HepG2 (cell line): Measurements from ENCODE around the gene PARS2. TPM values are rescaled to one million over a fixed set of nuclear protein-coding genes. Genes with fewer than 3 reads are reported as not detected.

Experiments
- ATAC-seq: fragments of 200-7000 bp; cut with Tn5 transposase; 3 replicates; pipeline ENCODE4 v1.9.1; 2020; ENCODE audit warnings: mild to moderate bottlenecking, moderate library complexity
- BruUV-seq: library from RNA; stranded (reverse); fragments of 400-500 nt; replicated peaks from 2 replicates; lab custom pipeline; 2021; lab: Mats Ljungman, UMichigan
- CTCF ChIA-PET: fragments of 300-600 bp; formaldehyde crosslinking; extraction: SDS; loops from one replicate; lab custom pipeline; 2021; ENCODE audit warnings: low total read pairs, inconsistent platforms, low intra/inter-chr PET ratio; lab: Yijun Ruan, JAX
- POLR2A ChIA-PET: fragments of 350-600 bp; sonication (Branson Sonifier 250); formaldehyde crosslinking; loops from one replicate; lab custom pipeline; 2020; ENCODE audit warnings: antibody characterized with exemption, inconsistent platforms; lab: Yijun Ruan, JAX
- DNase-seq: peaks from one replicate; pipeline ENCODE4 v3.0.0-alpha.2; 2015; ENCODE audit warnings: low spot score
- FAIRE-seq: peaks from 3 replicates; lab custom pipeline; 2011; peaks lifted over from hg19 to GRCh38; lab: Jason Lieb, UNC
- H2AFZ ChIP-seq: one replicate; pipeline ENCODE4 v1.6.1; 2011; ENCODE audit warnings: low read length, inconsistent platforms
- H3K27ac ChIP-seq: fragments of 300-600 bp; 3 replicates; pipeline ENCODE4 v1.8.0; 2011; ENCODE audit warnings: mixed run types, mild to moderate bottlenecking, mixed read lengths, low read length, inconsistent platforms; ENCODE audit not compliant: insufficient read depth; ENCODE audit errors: extremely low read length
- H3K27me3 ChIP-seq, 2 experiments: fragments of 200-600 bp in 1 of 2; 2 replicates in 1 of 2; 3 replicates in 1 of 2; pipeline versions ENCODE4 v1.6.0 to v1.8.0; 2011; ENCODE audit warnings: low read length in 2 of 2, mild to moderate bottlenecking in 2 of 2, moderate library complexity in 2 of 2, inconsistent platforms in 1 of 2; ENCODE audit not compliant: insufficient read depth in 2 of 2, control insufficient read depth in 1 of 2
- H3K36me3 ChIP-seq, 2 experiments: fragments of 200-600 bp in 1 of 2; replicated peaks in 1 of 2; 2 replicates in 1 of 2; 3 replicates in 1 of 2; pipeline versions ENCODE4 v1.5.1 to v1.8.0; 2011; ENCODE audit warnings: low read length in 2 of 2, inconsistent platforms in 1 of 2; ENCODE audit not compliant: insufficient read depth in 2 of 2, control insufficient read depth in 1 of 2
- H3K4me1 ChIP-seq: 2 replicates; pipeline ENCODE4 v1.5.1; 2012; ENCODE audit warnings: low read length, inconsistent platforms; ENCODE audit not compliant: insufficient read depth
- H3K4me2 ChIP-seq: 2 replicates; pipeline ENCODE4 v1.6.0; 2011; ENCODE audit warnings: low read depth, low read length, inconsistent platforms
- H3K4me3 ChIP-seq, 3 experiments: fragments of 200-600 bp in 1 of 3; sonication (generic), shearing (Covaris generic) in 1 of 3; replicated peaks in 1 of 3; 2 replicates each; pipeline ENCODE4 v1.5.1; 2011 to 2016; ENCODE audit warnings: low read length in 3 of 3, inconsistent platforms in 2 of 3, low read depth in 2 of 3, mild to moderate bottlenecking in 2 of 3, control low read depth in 1 of 3, mixed read lengths in 1 of 3; ENCODE audit not compliant: insufficient read depth in 1 of 3
- H3K79me2 ChIP-seq: one replicate; pipeline ENCODE4 v1.6.1; 2011; ENCODE audit warnings: low read length, inconsistent platforms; ENCODE audit not compliant: insufficient read depth
- H3K9ac ChIP-seq: 2 replicates; pipeline ENCODE4 v1.6.0; 2011; ENCODE audit warnings: mild to moderate bottlenecking, low read depth, low read length, inconsistent platforms; ENCODE audit not compliant: insufficient read depth
- H3K9me3 ChIP-seq: 2 replicates; pipeline ENCODE4 v1.5.1; 2012; ENCODE audit warnings: mild to moderate bottlenecking, low read length
- H4K20me1 ChIP-seq: 2 replicates; pipeline ENCODE4 v1.6.0; 2011; ENCODE audit warnings: inconsistent platforms, mild to moderate bottlenecking, low read length, moderate library complexity; ENCODE audit not compliant: insufficient read depth
- AHDC1 ChIP-seq: sonication (generic); formaldehyde crosslinking; IDR thresholded peaks from 2 replicates; pipeline ENCODE4 v1.5.1; 2020; ENCODE audit warnings: mild to moderate bottlenecking, missing genetic modification reagents, borderline replicate concordance
- ARID3A ChIP-seq: IDR thresholded peaks from 2 replicates; pipeline ENCODE4 v1.6.1; 2012; ENCODE audit warnings: low read depth, low read length, improper control_type of control experiment
- ASH2L ChIP-seq: fragments of 300-600, 200-600 bp; sonication (generic); IDR thresholded peaks from 2 replicates; pipeline ENCODE4 v1.7.0; 2017; ENCODE audit warnings: low read depth, mild to moderate bottlenecking, moderate library complexity, mixed read lengths, low read length; ENCODE audit not compliant: insufficient read length
- CERS6 ChIP-seq: sonication (generic); formaldehyde crosslinking; IDR thresholded peaks from 2 replicates; pipeline ENCODE4 v1.5.0; 2020; ENCODE audit warnings: missing genetic modification reagents
- HOXD1 ChIP-seq: sonication (generic); formaldehyde crosslinking; IDR thresholded peaks from 2 replicates; pipeline ENCODE4 v1.5.0; 2020; ENCODE audit warnings: missing genetic modification reagents
- RBAK ChIP-seq: sonication (generic); formaldehyde crosslinking; IDR thresholded peaks from 2 replicates; pipeline ENCODE4 v1.5.1; 2020; ENCODE audit warnings: mild to moderate bottlenecking, missing genetic modification reagents
- ZBTB38 ChIP-seq: sonication (generic); formaldehyde crosslinking; IDR thresholded peaks from 2 replicates; pipeline ENCODE4 v1.5.1; 2020; ENCODE audit warnings: mild to moderate bottlenecking, missing genetic modification reagents
- ZKSCAN5 ChIP-seq: sonication (generic); formaldehyde crosslinking; IDR thresholded peaks from 2 replicates; pipeline ENCODE4 v1.5.1; 2020; ENCODE audit warnings: mild to moderate bottlenecking, missing genetic modification reagents
- ZNF672 ChIP-seq: sonication (generic); formaldehyde crosslinking; IDR thresholded peaks from 2 replicates; pipeline ENCODE4 v1.8.1; 2022; ENCODE audit warnings: missing genetic modification reagents
- ZNF776 ChIP-seq: sonication (generic); formaldehyde crosslinking; IDR thresholded peaks from 2 replicates; pipeline ENCODE4 v1.4.0; 2020; ENCODE audit warnings: mild to moderate bottlenecking, missing genetic modification reagents
- ZSCAN25 ChIP-seq: sonication (generic); formaldehyde crosslinking; IDR thresholded peaks from 2 replicates; pipeline ENCODE4 v1.8.0; 2022; ENCODE audit warnings: mild to moderate bottlenecking, missing genetic modification reagents
- WGBS: methylation state at CpG from one replicate; pipeline ENCODE4 v1.1.6; 2017; ENCODE audit warnings: low lambda C conversion rate; 5-methylcytosine and 5-hydroxymethylcytosine counted together
- in situ Hi-C: cut with HindIII; loops from 2 replicates; pipeline ENCODE4 v1.10.0; 2017; ENCODE audit warnings: low pct_unique_long_range_greater_than_20kb; ENCODE audit not compliant: extremely low pct_ligation_motif_present
- intact Hi-C: fragments of 100-400 bp; cut with micrococcal nuclease; formaldehyde crosslinking; loops from one replicate; pipeline ENCODE4 v1.10.0; 2022; ENCODE audit not compliant: unreplicated experiment
- polyA plus RNA-seq, 8 experiments: library from polyadenylated mRNA; depleted of rRNA in 3 of 8; stranded (reverse) in 7 of 8; unstranded in 1 of 8; fragments of >200 nt; fragmentation: Illumina TruSeq in 4 of 8; extraction: Trizol in 4 of 8; gene quantifications; 2 replicates each; pipeline versions ENCODE4 v1.2.1 to v1.2.3, GENCODE V29; 2011 to 2016; ENCODE audit warnings: low read depth in 4 of 8, missing spikeins in 1 of 8, mixed read lengths in 1 of 8; ENCODE audit not compliant: insufficient read depth in 1 of 8
- total RNA-seq, 5 experiments: library from RNA; depleted of rRNA; stranded (reverse); fragments of >200 nt; fragmentation: Illumina TruSeq; extraction: Trizol; gene quantifications; 2 replicates each; pipeline ENCODE4 v1.2.3, GENCODE V29; 2016; ENCODE audit warnings: low read depth in 1 of 5

The PARS2 gene
- total and polyA plus RNA-seq, 2 of the 13 experiments (the other 11 are each of a cell fraction or from before 2014, with no cell fraction given) = 2.4 to 4.6 TPM

- H3K27me3 ChIP-seq = peaks cover 0 to 11% of the 10 kb centered on the region in 2 experiments; a peak in 3 of 5 replicates
- no peak overlapping the region for H2AFZ ChIP-seq
- H3K36me3 ChIP-seq = no peaks in the 10 kb centered on the region
- no peak overlapping the region for H3K4me3 ChIP-seq
- DNase-seq (no peak), ATAC-seq (no peak), FAIRE-seq (no peak)
- H3K79me2 ChIP-seq = no peaks in the 10 kb centered on the region
- 71% methylated on average over 7 of the region's 7 CpGs for WGBS
- in situ Hi-C loops = no loop called here
- BruUV-seq = no TSS peak
- H3K4me1 ChIP-seq = peaks cover 45% of the 10 kb centered on the region
- POLR2A ChIA-PET = no interaction called here
- no peak overlapping the region for H3K9ac ChIP-seq
- H3K4me2 ChIP-seq = no peak overlapping the region
- CTCF ChIA-PET = interaction anchor here (1.5 kb wide), 1 partner anchor 136 kb away, joined by 5 read pairs; no protein-coding TSS in a partner anchor
- H4K20me1 ChIP-seq = no peaks in the 10 kb centered on the region
- intact Hi-C loops = loop anchor here (2.0 kb wide), 1 partner anchor 15 kb away; no protein-coding TSS in a partner anchor
- no peak overlapping the region for H3K27ac ChIP-seq
- no peaks in the 10 kb centered on the region for H3K9me3 ChIP-seq
- no peak for TF ChIP-seq ARID3A
- no peak for TF ChIP-seq ZBTB38 (CRISPR knock-in tag)
- no peak for TF ChIP-seq ZKSCAN5 (CRISPR knock-in tag)
- no peak for TF ChIP-seq ASH2L
- TF ChIP-seq HOXD1 (CRISPR knock-in tag) = no peak
- TF ChIP-seq RBAK (CRISPR knock-in tag) = no peak
- TF ChIP-seq ZNF672 = no peak
- TF ChIP-seq ZNF776 = no peak
- no peak for TF ChIP-seq ZSCAN25 (CRISPR knock-in tag)
- TF ChIP-seq AHDC1 = no peak
- TF ChIP-seq CERS6 (CRISPR knock-in tag) = no peak
Measured at GRCh38 chr1:54807756-54808155, 43.4 kb upstream of the PARS2 start.
